Measurements from ENCODE around the gene CD44. TPM values are rescaled to one million over a fixed set of nuclear protein-coding genes. Genes with fewer than 3 reads are reported as not detected.

Gene CD44
- total RNA-seq, 3 donors from 2014 or later = 468 to 781 (median 646) TPM

- Mint-ChIP-seq H3K4me3 (no peak overlapping the region), H3K36me3 (ENCODE audit: insufficient read depth) (no peaks in the 10 kb centered on the region)
- DNase-seq = no peak
Observed at GRCh38 chr11:35274909-35275785, 136.2 kb downstream of the CD44 start.

GRCh38 chr11:35275786-35276170 lies 136.8 kb downstream of the CD44 start:
- DNase-seq (no peak), ATAC-seq (no peak)
- Mint-ChIP-seq H3K27me3 (ENCODE audit: low read depth) (no peaks in the 10 kb centered on the region), H3K36me3 (ENCODE audit: insufficient read depth) (no peaks in the 10 kb centered on the region), H3K4me3 (no peak overlapping the region), H3K4me1 (ENCODE audit: low read depth) (peaks cover 50% of the 10 kb centered on the region), H3K9me3 (peaks cover 5% of the 10 kb centered on the region)

More at GRCh38 chr11:35274909-35275785, 136.2 kb downstream of the CD44 start:
- ATAC-seq = no peak
- Mint-ChIP-seq H3K4me1 (ENCODE audit: low read depth) (peaks cover 51% of the 10 kb centered on the region), H3K27me3 (ENCODE audit: low read depth) (no peaks in the 10 kb centered on the region), H3K9me3 (peaks cover 7% of the 10 kb centered on the region)

DNA sequence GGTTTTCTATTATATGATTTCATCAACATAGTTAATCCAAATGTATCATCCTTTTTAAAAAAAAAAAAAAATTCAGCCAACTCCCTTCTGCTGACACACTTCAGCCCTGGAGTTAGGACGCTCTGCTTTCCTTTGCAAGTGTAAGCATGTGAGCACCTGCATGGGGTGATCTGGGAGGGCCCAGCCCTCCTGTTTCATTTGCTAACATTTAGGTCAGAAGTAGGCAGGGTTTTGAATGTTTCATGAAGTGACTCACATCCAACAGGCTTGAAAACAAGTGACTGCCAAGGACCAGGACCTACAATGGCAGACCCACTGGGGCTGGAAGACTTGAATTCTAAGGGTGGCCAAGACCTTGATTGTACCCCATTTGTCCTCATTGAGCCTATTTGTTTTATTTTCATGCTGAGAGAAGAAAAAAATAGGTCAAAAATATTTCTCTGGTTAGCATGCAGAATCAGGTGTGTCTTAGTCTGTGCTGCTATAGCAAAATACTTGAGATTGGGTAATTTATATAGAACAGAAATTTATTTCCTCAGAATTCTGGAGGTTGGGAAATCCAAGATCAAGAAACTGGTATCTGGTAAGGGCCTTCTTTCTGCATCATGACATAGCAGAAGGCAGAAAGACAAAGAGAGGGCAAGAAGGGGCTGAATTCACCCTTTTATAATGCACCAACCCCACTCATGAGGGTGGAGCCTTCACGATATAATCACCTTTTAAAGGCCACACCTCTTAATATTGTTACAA lies 137.6 kb downstream of the CD44 start:
- Mint-ChIP-seq H3K4me3 (no peak overlapping the region), H3K36me3 (ENCODE audit: insufficient read depth) (no peaks in the 10 kb centered on the region), H3K27me3 (ENCODE audit: low read depth) (no peaks in the 10 kb centered on the region), H3K4me1 (ENCODE audit: low read depth) (peaks cover 43% of the 10 kb centered on the region), H3K9me3 (no peaks in the 10 kb centered on the region)
- ATAC-seq = peak; percentile 15 to 39
- no peak for DNase-seq

GRCh38 chr11:35277827-35278226 lies 138.9 kb downstream of the CD44 start:
- Mint-ChIP-seq H3K4me3 (no peak overlapping the region), H3K36me3 (ENCODE audit: insufficient read depth) (no peaks in the 10 kb centered on the region), H3K9me3 (no peaks in the 10 kb centered on the region), H3K27me3 (ENCODE audit: low read depth) (no peaks in the 10 kb centered on the region), H3K4me1 (ENCODE audit: low read depth) (peaks cover 33% of the 10 kb centered on the region)
- no peak for ATAC-seq
- DNase-seq = no peak

- no peaks in the 10 kb centered on the region for H3K27me3 Mint-ChIP-seq (ENCODE audit: low read depth)
- no peak for DNase-seq
- peaks cover 17% of the 10 kb centered on the region for H3K4me1 Mint-ChIP-seq (ENCODE audit: low read depth)
- H3K4me3 Mint-ChIP-seq = no peak overlapping the region
- no peaks in the 10 kb centered on the region for H3K9me3 Mint-ChIP-seq
- no peak for ATAC-seq
- H3K36me3 Mint-ChIP-seq (ENCODE audit: insufficient read depth) = no peaks in the 10 kb centered on the region
Observed at GRCh38 chr11:35280727-35281126, 141.8 kb downstream of the CD44 start.

DNA sequence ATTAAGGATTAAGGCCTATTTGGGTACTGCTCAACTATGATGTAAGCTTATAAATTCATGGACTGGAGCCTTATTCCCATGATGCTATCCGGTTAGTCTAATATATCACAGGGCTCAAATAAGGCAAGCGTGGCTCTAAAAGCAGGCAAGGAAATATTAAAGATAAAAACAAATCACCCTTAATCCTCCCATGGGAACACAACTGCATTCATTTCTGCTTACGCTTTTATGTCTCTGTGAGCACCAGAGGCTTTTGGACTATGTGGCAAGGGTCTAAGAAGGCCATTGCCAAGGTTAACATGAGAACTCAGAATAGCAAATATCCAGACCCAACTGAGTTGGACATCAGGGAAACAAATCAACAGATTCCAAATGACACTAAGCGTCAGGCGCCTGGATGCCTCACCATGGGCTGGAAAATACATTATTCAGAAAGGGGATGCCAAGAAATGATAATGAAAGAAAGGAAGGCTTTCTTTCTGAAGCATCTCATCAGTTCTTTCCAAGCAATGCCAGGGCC lies 142.3 kb downstream of the CD44 start:
- no peak for DNase-seq
- no peak for ATAC-seq
- H3K27me3 Mint-ChIP-seq (ENCODE audit: low read depth) = no peaks in the 10 kb centered on the region
- H3K9me3 Mint-ChIP-seq = no peaks in the 10 kb centered on the region
- peaks cover 12% of the 10 kb centered on the region for H3K4me1 Mint-ChIP-seq (ENCODE audit: low read depth)
- no peak overlapping the region for H3K4me3 Mint-ChIP-seq
- H3K36me3 Mint-ChIP-seq (ENCODE audit: insufficient read depth) = no peaks in the 10 kb centered on the region

Other genes with a start within 250 kb of the CD44 start
- gene APIP, start 222.8 kb upstream of the CD44 start, total RNA-seq = 10 to 100 TPM; 28.9 to 34.2 (median 32.4) TPM
- gene PDHX, start 222.6 kb upstream of the CD44 start, total RNA-seq = 10 to 100 TPM; 25.4 to 27.6 (median 27.0) TPM

All from activated T-cell treated with anti-CD3 and anti-CD28 coated beads, Interleukin-2, amount 50 U/mL, for 4 hours (primary cell).